Hair follicle dermal papilla cell (primary cell): Measurements from ENCODE around the gene PAX1. TPM values are rescaled to one million over a fixed set of nuclear protein-coding genes. Genes with fewer than 3 reads are reported as not detected.

Experiments used
- small RNA-seq: library from RNA; depleted of rRNA; stranded (forward); fragments of <200 nt; gene quantifications from one replicate; pipeline ENCODE3, GENCODE V24; 2012
- total RNA-seq: library from RNA; depleted of rRNA; stranded (reverse); fragments of >200 nt; gene quantifications from 2 replicates; pipeline ENCODE4 v1.2.3, GENCODE V29; 2012

The PAX1 gene
- 0.32 and 0.49 TPM in 2 replicates for total RNA-seq

DNA sequence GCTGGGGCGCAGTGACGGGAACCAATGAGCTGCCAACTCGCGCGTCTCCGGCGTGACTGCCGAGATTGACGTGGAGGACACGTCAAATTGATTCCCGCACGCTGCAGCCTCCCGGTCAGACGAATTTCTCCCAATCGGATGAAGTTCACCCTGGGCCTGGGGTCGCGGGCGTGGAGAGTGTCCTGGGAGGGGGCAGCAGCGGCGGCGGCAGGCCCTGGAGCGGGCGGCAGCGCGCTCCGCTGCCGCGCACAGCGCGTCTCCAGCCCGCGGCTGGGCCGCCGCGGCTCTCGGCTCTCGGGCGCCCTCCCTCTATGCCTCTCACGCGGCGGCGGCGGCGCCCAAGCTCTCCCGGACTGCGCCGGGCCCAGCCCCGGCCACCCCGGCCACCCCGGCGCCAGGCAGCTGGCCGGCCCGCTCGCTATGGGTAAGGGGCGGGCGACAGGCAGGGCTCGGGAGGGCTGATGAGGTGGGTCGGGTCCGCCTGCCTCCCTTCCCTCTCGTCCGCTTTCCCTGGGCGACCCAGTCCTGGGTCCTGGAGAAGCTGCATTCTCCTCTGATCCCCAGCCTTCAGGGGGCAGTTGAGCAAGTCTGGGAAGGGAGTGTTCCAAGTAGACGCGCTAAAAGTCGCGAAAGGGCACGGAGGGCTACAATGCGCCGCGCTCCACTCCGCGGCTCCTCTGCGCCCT, at the start of gene PAX1:
TSS of gene PAX1 (plus strand) at position 90 of the 686 bp plus-strand sequence. CDS start at position 139, 49 bp downstream.

Small RNA genes within 50 kb of the gene (small RNA-seq; reads per million reads assigned to genes)
- not detected for gene RPL41P1

Other genes with a start within 250 kb of the PAX1 start
- not detected in 2 replicates for gene NKX2-2, start 191.6 kb upstream of the PAX1 start, total RNA-seq